Mucosa of rectum (tissue), 2 donors: Measurements from ENCODE around the gene PLXNC1.

Experiments used
- H3K27ac ChIP-seq, 2 donors: one replicate each; pipeline ENCODE4 v1.7.0; 2013; ENCODE audit warnings: inconsistent platforms in 2 of 2, low read depth in 2 of 2, low read length in 2 of 2
- H3K27me3 ChIP-seq, 2 donors: one replicate each; pipeline ENCODE4 v1.7.0; 2013; ENCODE audit warnings: low read length in 2 of 2; ENCODE audit not compliant: control insufficient read depth in 2 of 2, insufficient read depth in 2 of 2
- H3K36me3 ChIP-seq, 2 donors: one replicate each; pipeline ENCODE4 v1.7.0; 2013; ENCODE audit warnings: low read length in 2 of 2; ENCODE audit not compliant: control insufficient read depth in 2 of 2, insufficient read depth in 2 of 2
- H3K4me1 ChIP-seq, 2 donors: one replicate each; pipeline ENCODE4 v1.7.0; 2013; ENCODE audit warnings: low read length in 2 of 2, mild to moderate bottlenecking in 1 of 2; ENCODE audit not compliant: control insufficient read depth in 2 of 2, insufficient read depth in 2 of 2
- H3K4me3 ChIP-seq, 2 donors: one replicate each; pipeline ENCODE4 v1.7.0; 2013; ENCODE audit warnings: low read length in 2 of 2
- H3K9ac ChIP-seq, 2 donors: one replicate each; pipeline ENCODE4 v1.7.0; 2013; ENCODE audit warnings: low read length in 2 of 2, low read depth in 1 of 2, mild to moderate bottlenecking in 1 of 2
- H3K9me3 ChIP-seq, 2 donors: one replicate each; pipeline ENCODE4 v1.7.0; 2013; ENCODE audit warnings: low read length in 2 of 2; ENCODE audit not compliant: control insufficient read depth in 2 of 2
- donor health status: healthy.
- donor health status: Normal muscosa, but diverticular disease.

Gene PLXNC1

DNA sequence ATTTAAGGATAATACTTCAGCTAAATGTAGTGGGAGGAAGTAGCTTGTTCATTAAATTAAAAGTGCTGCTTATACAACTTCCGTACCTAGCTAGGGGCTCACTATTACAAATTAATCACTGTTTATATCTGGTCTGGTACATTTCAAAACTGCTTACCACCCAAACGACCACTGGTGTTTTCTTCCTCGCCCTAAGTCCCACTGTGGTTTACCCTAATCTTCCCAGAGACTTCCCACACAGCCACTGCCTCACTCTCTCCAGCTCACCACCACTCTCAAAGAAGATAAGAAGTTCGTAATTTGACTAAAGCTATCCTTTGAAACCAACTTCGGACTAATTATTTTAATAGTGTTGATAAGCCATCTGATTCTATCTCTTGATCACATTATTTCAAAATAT, 62.6 kb downstream of the PLXNC1 start:
- Histone ChIP-seq H3K9me3 (no peaks in the 10 kb centered on the region), H3K4me1 (no peaks in the 10 kb centered on the region), H3K4me3 (no peak overlapping the region), H3K9ac (no peak overlapping the region), H3K27me3 (no peaks in the 10 kb centered on the region), H3K36me3 (no peaks in the 10 kb centered on the region), H3K27ac (no peak overlapping the region)

DNA sequence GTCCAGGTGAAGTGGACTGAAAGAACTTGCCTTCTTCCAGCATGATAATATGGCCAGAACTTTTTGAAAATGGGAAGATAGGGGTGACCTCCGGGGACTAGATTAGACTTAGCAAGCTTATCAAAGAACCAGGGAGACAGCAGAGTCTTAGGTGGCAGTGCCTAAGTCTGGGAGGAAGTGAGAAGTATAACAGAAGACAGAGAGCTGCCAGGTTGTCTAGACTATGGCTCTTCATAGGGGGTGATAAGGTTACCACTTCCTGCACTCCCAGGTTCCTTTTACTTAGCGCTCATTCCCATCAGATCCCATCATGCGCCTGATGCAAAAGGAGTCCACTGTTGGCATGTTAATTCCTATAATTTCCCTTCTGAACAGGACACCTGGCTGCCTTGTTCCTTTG, 69.9 kb downstream of the PLXNC1 start:
- no peaks in the 10 kb centered on the region for H3K36me3 ChIP-seq
- no peaks in the 10 kb centered on the region for H3K9me3 ChIP-seq
- H3K4me3 ChIP-seq: no peak overlapping the region
- H3K9ac ChIP-seq: no peak overlapping the region
- H3K27me3 ChIP-seq: no peaks in the 10 kb centered on the region
- no peaks in the 10 kb centered on the region for H3K4me1 ChIP-seq
- H3K27ac ChIP-seq: no peak overlapping the region

DNA sequence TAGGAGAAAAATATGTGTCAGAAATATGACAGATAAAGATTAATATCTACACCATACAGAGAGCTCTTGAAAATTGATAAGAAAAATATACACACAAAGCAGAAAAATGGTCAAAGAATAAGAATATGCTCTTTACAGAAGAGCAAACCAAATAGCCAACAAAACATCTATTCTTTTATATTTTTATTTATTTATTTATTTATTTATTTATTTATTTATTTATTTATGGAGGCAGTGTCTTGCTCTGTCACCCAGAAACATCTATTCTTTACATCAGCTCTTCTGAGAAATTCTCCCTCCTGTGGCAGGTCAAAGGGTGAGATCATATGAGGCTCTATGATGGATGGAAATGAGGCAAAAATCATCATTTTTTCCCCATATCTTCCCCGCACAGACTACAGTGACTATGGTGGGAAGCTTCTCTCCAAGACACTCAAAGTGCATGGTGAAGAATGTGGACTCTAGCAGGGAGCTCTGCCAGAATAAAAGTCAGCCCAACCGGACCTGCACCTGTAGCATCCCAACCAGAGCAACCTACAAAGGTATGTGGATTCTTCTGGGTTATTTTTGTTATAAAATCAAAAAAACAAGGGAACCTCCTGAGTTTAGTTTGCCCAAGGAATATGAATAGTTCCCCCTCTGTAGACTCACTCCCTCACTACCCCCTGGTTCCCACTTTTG, 71.4 kb downstream of the PLXNC1 start:
- H3K9me3 ChIP-seq: no peaks in the 10 kb centered on the region
- no peaks in the 10 kb centered on the region for H3K4me1 ChIP-seq
- H3K4me3 ChIP-seq: no peak overlapping the region
- H3K36me3 ChIP-seq: no peaks in the 10 kb centered on the region
- no peak overlapping the region for H3K9ac ChIP-seq
- H3K27me3 ChIP-seq: no peaks in the 10 kb centered on the region
- no peak overlapping the region for H3K27ac ChIP-seq

DNA sequence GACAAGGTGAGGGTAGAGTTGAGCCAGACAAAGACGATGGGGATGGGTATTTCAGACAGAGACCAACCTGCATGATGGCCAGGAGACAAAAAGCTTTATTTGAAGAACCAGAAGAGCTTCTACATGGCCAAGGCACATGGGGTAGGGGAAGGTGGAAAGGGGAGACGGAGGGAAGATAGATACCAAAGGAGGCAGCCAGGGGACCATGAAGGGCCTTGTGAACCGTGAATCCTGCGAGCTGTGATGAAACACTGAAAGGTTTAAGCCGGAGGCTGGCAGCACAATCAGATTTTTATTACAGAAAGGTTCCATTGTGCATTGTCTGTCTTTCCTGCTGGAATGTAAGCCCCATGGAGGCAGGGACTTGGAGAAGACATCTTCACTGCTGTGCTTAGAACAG, 72.4 kb downstream of the PLXNC1 start:
- no peaks in the 10 kb centered on the region for H3K27me3 ChIP-seq
- H3K4me3 ChIP-seq: no peak overlapping the region
- no peak overlapping the region for H3K9ac ChIP-seq
- H3K27ac ChIP-seq: no peak overlapping the region
- no peaks in the 10 kb centered on the region for H3K9me3 ChIP-seq
- no peaks in the 10 kb centered on the region for H3K36me3 ChIP-seq
- H3K4me1 ChIP-seq: no peaks in the 10 kb centered on the region

DNA sequence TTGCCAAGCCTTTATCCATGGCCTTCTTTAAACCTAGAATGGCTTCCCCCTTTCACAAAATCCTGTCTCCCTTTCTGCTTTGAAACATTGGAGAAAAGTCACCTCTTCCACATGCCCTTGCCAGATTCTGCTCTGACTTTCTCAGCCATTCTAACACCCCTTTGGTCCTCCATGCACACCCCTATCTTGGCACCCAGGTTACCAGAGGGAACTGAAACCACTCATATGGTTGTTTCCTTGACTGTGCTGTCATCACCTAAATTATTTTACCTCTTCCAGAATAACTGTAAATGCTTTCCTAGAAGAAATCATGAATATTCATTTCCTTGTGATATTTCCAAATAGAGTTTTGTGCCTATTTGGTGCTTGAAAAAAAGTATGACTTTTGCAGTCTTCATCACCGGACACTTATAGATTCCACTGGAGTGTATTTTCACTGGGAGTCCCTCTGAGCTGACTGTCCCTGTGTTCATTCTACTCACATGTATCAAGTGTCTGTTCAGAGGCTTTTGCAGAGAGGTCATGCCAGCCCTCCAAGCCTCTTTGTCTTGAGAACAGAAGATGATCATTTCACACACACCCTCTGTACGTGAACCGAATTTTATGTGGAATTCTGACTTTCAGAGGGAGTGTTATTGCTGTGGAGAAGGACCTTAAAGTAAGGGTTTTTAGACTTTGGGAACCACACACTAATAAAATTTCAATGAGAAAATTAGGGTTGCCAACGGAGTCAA, 74.1 kb downstream of the PLXNC1 start:
- Histone ChIP-seq H3K4me3 (no peak overlapping the region), H3K27ac (no peak overlapping the region), H3K27me3 (no peaks in the 10 kb centered on the region), H3K9ac (no peak overlapping the region), H3K4me1 (no peaks in the 10 kb centered on the region), H3K9me3 (no peaks in the 10 kb centered on the region), H3K36me3 (no peaks in the 10 kb centered on the region)

DNA sequence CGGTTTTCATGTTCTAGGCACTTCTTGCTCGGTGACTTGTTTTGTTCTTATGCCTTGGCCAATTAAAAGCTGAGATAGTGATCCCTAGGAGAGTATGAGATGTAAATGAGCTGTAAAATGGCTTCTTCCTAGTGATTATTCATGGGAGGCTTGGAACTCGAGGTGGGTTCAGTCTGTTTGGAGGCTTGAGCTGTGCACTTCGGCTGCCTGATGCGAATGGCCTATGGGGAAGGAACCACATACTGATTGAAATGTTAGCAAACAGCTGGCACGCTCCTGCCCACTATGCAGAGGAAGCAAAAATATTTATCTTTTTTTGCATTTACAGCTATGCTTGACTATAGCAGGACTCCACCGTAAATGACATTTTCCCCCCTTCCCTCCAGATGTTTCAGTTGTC, 75.5 kb downstream of the PLXNC1 start:
- no peak overlapping the region for H3K27ac ChIP-seq
- H3K36me3 ChIP-seq: no peaks in the 10 kb centered on the region
- H3K9ac ChIP-seq: no peak overlapping the region
- H3K4me3 ChIP-seq: no peak overlapping the region
- no peaks in the 10 kb centered on the region for H3K27me3 ChIP-seq
- H3K9me3 ChIP-seq: no peaks in the 10 kb centered on the region
- H3K4me1 ChIP-seq: no peaks in the 10 kb centered on the region

DNA sequence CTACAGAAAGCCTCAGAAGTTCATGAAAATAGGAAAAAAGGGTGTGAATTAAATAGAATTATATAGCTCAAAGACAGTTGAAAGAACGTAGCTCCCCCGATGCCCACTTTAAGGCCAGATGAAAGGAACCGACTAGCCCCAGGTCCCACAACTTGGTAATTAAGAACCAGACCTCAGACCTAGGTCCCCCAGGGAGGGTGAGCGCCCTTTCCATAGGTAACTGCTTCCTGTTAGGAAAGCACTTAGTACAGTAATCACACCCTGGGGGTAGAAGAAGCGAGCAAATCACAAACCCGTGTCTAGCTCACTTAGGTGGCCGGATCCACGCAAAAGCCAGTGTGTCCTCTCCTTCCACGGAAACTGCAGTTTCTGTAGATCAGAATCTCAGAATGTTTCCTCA, 77.1 kb downstream of the PLXNC1 start:
- no peaks in the 10 kb centered on the region for H3K36me3 ChIP-seq
- H3K4me3 ChIP-seq: no peak overlapping the region
- H3K4me1 ChIP-seq: no peaks in the 10 kb centered on the region
- no peak overlapping the region for H3K27ac ChIP-seq
- no peak overlapping the region for H3K9ac ChIP-seq
- H3K9me3 ChIP-seq: no peaks in the 10 kb centered on the region
- no peaks in the 10 kb centered on the region for H3K27me3 ChIP-seq

DNA sequence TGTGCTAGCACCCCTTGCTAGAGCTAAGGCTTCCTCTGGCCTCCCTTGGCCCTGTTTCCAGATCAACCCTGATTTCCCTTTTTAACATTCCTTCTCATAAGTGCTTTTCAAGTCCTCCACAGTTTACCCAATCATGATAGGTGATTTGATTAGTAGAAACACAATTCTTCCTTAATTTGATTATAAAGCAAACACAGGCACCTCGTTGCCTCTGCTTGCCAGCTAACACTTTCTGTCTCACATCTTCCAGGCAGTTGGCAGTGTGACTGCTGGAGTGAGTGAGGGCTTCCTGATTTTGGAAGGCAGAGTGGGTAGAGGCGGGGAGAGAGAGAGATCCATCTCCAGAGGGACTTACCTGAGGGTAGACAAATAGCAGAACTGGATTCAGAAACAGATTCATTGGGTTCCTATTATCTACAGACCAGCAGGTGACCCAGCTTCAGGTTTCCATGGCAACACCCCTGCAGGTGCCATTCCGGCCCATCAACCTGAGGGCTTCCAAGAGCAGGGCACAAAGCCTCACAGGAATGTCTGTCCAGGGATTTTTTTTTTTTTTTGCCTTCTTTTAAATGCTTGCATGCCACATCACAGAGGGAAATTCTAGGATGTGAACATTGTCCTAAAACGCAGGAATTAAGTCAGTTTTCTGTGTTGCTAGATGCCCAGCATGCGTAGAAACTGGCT, 77.7 kb downstream of the PLXNC1 start:
- H3K27ac ChIP-seq: no peak overlapping the region
- H3K36me3 ChIP-seq: no peaks in the 10 kb centered on the region
- H3K9me3 ChIP-seq: no peaks in the 10 kb centered on the region
- H3K27me3 ChIP-seq: no peaks in the 10 kb centered on the region
- H3K4me3 ChIP-seq: no peak overlapping the region
- H3K9ac ChIP-seq: no peak overlapping the region
- no peaks in the 10 kb centered on the region for H3K4me1 ChIP-seq

DNA sequence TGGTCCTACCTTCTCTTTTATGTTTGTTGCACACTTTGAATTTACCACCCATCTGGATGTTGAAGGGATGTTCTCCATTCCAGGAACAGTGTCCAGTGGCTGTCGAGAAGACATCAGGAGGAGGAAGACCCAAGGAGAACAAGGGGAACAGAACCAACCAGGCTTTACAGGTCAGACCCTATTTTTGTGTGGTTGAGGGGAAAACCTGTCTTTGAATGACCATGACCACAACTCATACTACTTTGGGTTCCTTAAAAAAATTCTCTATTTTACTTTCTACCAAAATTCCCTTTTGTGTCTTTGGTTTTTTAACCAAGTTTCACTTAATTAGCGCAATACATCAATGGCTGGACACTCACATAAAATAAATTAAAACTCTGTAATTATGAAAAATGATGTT, 78.7 kb downstream of the PLXNC1 start:
- Histone ChIP-seq H3K36me3 (no peaks in the 10 kb centered on the region), H3K4me1 (no peaks in the 10 kb centered on the region), H3K27me3 (no peaks in the 10 kb centered on the region), H3K9me3 (no peaks in the 10 kb centered on the region), H3K27ac (no peak overlapping the region), H3K4me3 (no peak overlapping the region), H3K9ac (no peak overlapping the region)

DNA sequence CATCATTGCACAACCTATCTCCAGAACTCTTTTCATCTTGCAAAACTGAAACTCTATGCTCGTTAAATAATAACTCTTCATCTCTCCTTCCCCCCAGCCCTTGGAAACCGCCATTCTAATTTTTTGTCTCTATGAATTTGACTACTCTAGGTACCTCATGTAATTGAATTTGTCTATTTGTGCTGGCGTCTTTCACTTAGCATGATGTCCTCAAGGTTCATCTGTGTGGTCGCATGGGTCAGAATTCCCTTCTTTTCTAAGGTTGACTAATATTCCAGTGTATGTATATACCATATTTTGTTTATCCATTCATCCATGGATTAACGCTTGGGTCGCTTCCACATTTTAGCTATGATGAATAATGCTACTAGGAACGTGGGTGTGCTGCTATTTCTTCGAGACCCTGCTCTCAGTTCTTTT, 80.1 kb downstream of the PLXNC1 start:
- Histone ChIP-seq H3K27me3 (no peaks in the 10 kb centered on the region), H3K4me1 (no peaks in the 10 kb centered on the region), H3K27ac (no peak overlapping the region), H3K9me3 (no peaks in the 10 kb centered on the region), H3K9ac (no peak overlapping the region), H3K36me3 (no peaks in the 10 kb centered on the region), H3K4me3 (no peak overlapping the region)
